Spleen (tissue), 11 donors: Measurements from ENCODE around the gene PARP6. TPM values are rescaled to one million over a fixed set of nuclear protein-coding genes. Genes with fewer than 3 reads are reported as not detected.
A peak's percentile ranks its signal among the peaks of the same experiment; 100 is the strongest.

Experiments
- DNase-seq: peaks from one replicate; pipeline ENCODE4 v3.0.0-alpha.2; 2020
- H3K27ac ChIP-seq, 8 donors: fragments of 200-600 bp; sonication (generic) in 7 of 8; 1 replicate in 4 of 8; 2 replicates in 4 of 8; pipeline versions ENCODE4 v1.5.0 to v1.8.0; 2016 to 2021; ENCODE audit warnings: inconsistent platforms in 4 of 8, mild to moderate bottlenecking in 4 of 8, moderate library complexity in 1 of 8
- H3K27me3 ChIP-seq, 7 donors: fragments of 200-600 bp; sonication (generic) in 6 of 7; replicated peaks in 1 of 7; 1 replicate in 4 of 7; 2 replicates in 3 of 7; pipeline versions ENCODE4 v1.5.0 to v1.8.0; 2016 to 2021; ENCODE audit warnings: inconsistent platforms in 3 of 7, mild to moderate bottlenecking in 1 of 7
- H3K36me3 ChIP-seq, 6 donors: fragments of 200-600 bp; sonication (generic) in 5 of 6; 1 replicate in 4 of 6; 2 replicates in 2 of 6; pipeline versions ENCODE4 v1.5.0 to v1.8.0; 2016 to 2021; ENCODE audit warnings: inconsistent platforms in 2 of 6
- H3K4me1 ChIP-seq, 6 donors: fragments of 200-600 bp; sonication (generic) in 5 of 6; 1 replicate in 3 of 6; 2 replicates in 3 of 6; pipeline versions ENCODE4 v1.5.0 to v1.8.0; 2016 to 2021; ENCODE audit warnings: inconsistent platforms in 3 of 6
- H3K4me3 ChIP-seq, 8 donors: fragments of 200-600 bp; sonication (generic) in 7 of 8; 1 replicate in 4 of 8; 2 replicates in 4 of 8; pipeline versions ENCODE4 v1.5.0 to v1.8.0; 2016 to 2021; ENCODE audit warnings: inconsistent platforms in 4 of 8, mild to moderate bottlenecking in 4 of 8, moderate library complexity in 2 of 8
- H3K9me3 ChIP-seq, 8 donors: fragments of 200-600 bp; sonication (generic) in 7 of 8; 1 replicate in 4 of 8; 2 replicates in 4 of 8; pipeline versions ENCODE4 v1.5.0 to v1.8.0; 2016 to 2021; ENCODE audit warnings: inconsistent platforms in 4 of 8
- POLR2A ChIP-seq, 3 donors: fragments of 450-650 bp; IDR thresholded peaks; one replicate each; pipeline ENCODE4 v1.5.1; 2017; ENCODE audit warnings: antibody characterized with exemption in 3 of 3, mild to moderate bottlenecking in 1 of 3
- POLR2AphosphoS5 ChIP-seq, 3 donors: sonication (generic); formaldehyde crosslinking; IDR thresholded peaks; one replicate each; pipeline ENCODE4 v1.5.1; 2017; ENCODE audit warnings: antibody characterized with exemption in 3 of 3
- WGBS, 5 donors: extraction: QIAGEN DNeasy Blood & Tissue Kit in 3 of 5; methylation state at CpG; one replicate each; pipeline versions ENCODE4 v1.1.5 to v1.1.7; 2013 to 2018; 5-methylcytosine and 5-hydroxymethylcytosine counted together
- intact Hi-C: fragments of 100-400 bp; cut with DNase I; formaldehyde crosslinking; loops from one replicate; pipeline ENCODE4 v1.15.0; 2023; ENCODE audit warnings: low total_unique reads
- polyA plus RNA-seq, 3 donors: library from polyadenylated mRNA; stranded (reverse); fragments of 200-250 nt; gene quantifications; one replicate each; pipeline ENCODE4 v1.2.1, GENCODE V29; 2013
- total RNA-seq, 7 donors: library from RNA; depleted of rRNA in 3 of 7; stranded (reverse); fragments of >200 nt in 3 of 7; fragmentation: NEBNext Ultra II Directional in 4 of 7; extraction: Animal tissue kit (Norgen Biotek cat#: 25700) in 4 of 7; gene quantifications; one replicate each; pipeline versions ENCODE4 v1.1.0 to v1.2.1, GENCODE V29; 2016 to 2021
- TF ChIP-seq, protein P1 (sequence below), 11 experiments: fragments of 200-600 bp in 7 of 11; fragments of 450-650 bp in 4 of 11; sonication (generic) in 4 of 11; IDR thresholded peaks in 8 of 11; conservative IDR thresholded peaks in 3 of 11; 1 replicate in 7 of 11; 2 replicates in 4 of 11; pipeline versions ENCODE4 v1.4.0 to v1.8.0; 2016 to 2021; ENCODE audit warnings: antibody characterized with exemption in 11 of 11, inconsistent platforms in 4 of 11, mild to moderate bottlenecking in 1 of 11
- donor health status: healthy with polysubstance abuse.
- donor health status: DM: no; HTN: no; CAD: no; lungs with moderate emphysema.
- donor health status: DM: no; HTN: no; CAD: no.
- donor health status: Bipolar disorder and iron deficiency.
- donor health status: healthy.
- donor health status: DM: no; HTN: no; CAD: no.
- donor health status: DM: yes; HTN: yes; CAD: no.

The PARP6 gene
- total and polyA plus RNA-seq, 10 donors = 43.9 to 99.5 (median 69.1) TPM

GRCh38 chr15:72312605-72313447 is 40.5 kb upstream of the PARP6 start:
- Histone ChIP-seq H3K4me3 (no peak overlapping the region), H3K36me3 (no peaks in the 10 kb centered on the region), H3K4me1 (no peaks in the 10 kb centered on the region), H3K27me3 (no peaks in the 10 kb centered on the region), H3K9me3 (no peaks in the 10 kb centered on the region), H3K27ac (no peak overlapping the region)
- 55 to 73% (median 59%) methylated on average over 2 of the region's 2 CpGs for WGBS, 5 donors
- TF ChIP-seq POLR2AphosphoS5 (IDR thresholded peaks at IDR 0.05) = peak in 2 of 3 donors; percentile 37 to 43
- TF ChIP-seq, protein P1, sequence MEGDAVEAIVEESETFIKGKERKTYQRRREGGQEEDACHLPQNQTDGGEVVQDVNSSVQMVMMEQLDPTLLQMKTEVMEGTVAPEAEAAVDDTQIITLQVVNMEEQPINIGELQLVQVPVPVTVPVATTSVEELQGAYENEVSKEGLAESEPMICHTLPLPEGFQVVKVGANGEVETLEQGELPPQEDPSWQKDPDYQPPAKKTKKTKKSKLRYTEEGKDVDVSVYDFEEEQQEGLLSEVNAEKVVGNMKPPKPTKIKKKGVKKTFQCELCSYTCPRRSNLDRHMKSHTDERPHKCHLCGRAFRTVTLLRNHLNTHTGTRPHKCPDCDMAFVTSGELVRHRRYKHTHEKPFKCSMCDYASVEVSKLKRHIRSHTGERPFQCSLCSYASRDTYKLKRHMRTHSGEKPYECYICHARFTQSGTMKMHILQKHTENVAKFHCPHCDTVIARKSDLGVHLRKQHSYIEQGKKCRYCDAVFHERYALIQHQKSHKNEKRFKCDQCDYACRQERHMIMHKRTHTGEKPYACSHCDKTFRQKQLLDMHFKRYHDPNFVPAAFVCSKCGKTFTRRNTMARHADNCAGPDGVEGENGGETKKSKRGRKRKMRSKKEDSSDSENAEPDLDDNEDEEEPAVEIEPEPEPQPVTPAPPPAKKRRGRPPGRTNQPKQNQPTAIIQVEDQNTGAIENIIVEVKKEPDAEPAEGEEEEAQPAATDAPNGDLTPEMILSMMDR (IDR thresholded peaks at IDR 0.05 in 8 of 11, conservative IDR thresholded peaks at IDR 0.05 in 3 of 11) = peak; percentile 40 to 80 (median 70)
- no peak for TF ChIP-seq POLR2A (IDR thresholded peaks at IDR 0.05)
- DNase-seq = peak; percentile 86
- intact Hi-C loops = no loop called here

GRCh38 chr15:72307026-72307425 is 34.7 kb upstream of the PARP6 start:
- peaks cover 0 to 3% (median 0%) of the 10 kb centered on the region in 6 donors for H3K4me1 ChIP-seq
- H3K4me3 ChIP-seq = no peak overlapping the region
- H3K36me3 ChIP-seq = peaks cover 0 to 14% (median 0%) of the 10 kb centered on the region in 6 donors
- 61 to 80% (median 71%) methylated on average over 5 of the region's 5 CpGs for WGBS, 5 donors
- H3K9me3 ChIP-seq = no peaks in the 10 kb centered on the region
- H3K27ac ChIP-seq = no peak overlapping the region
- intact Hi-C loops = no loop called here
- no peak for DNase-seq
- TF ChIP-seq POLR2A (IDR thresholded peaks at IDR 0.05) (no peak), POLR2AphosphoS5 (IDR thresholded peaks at IDR 0.05) (no peak)
- TF ChIP-seq, protein P1 (IDR thresholded peaks at IDR 0.05 in 8 of 11, conservative IDR thresholded peaks at IDR 0.05 in 3 of 11) = no peak
- H3K27me3 ChIP-seq = no peaks in the 10 kb centered on the region

DNA sequence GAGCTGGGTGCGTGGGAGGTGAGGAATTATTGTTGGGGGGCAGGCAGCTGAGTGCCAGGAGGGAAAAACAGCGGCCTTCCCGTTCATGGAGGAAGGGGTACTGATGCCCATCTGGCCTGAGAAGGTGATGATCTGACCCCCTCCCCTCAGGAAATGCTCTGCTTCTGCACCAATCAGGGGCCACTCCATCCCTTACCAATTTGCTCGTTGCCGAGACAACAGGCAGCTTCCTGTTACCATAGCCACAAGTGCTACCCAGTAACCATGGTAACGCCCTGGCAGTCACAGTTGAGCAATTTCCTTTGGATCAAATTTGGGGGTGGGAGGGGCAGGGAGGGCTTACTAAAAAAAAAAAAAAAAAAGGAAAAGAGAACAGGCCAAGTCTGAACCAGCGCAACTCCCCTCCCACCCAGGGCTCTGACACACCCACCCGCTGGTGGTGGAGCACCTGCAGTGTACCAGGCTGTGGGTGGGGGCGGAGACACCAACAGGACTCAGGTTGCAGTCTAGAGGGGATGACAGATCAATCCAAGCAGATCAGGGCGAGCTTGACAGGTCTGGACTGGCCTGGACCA is 33.9 kb upstream of the PARP6 start:
- WGBS, 5 donors = 39 to 55% (median 42%) methylated on average over 10 of the region's 10 CpGs
- DNase-seq = no peak

More for the DNA sequence above, 33.9 kb upstream of the PARP6 start:
- no peak overlapping the region for H3K27ac ChIP-seq
- peaks cover 0 to 3% (median 0%) of the 10 kb centered on the region in 6 donors for H3K4me1 ChIP-seq
- no peak for TF ChIP-seq POLR2A (IDR thresholded peaks at IDR 0.05)
- TF ChIP-seq POLR2AphosphoS5 (IDR thresholded peaks at IDR 0.05) = no peak
- TF ChIP-seq, protein P1 (IDR thresholded peaks at IDR 0.05 in 8 of 11, conservative IDR thresholded peaks at IDR 0.05 in 3 of 11) = no peak
- intact Hi-C loops = no loop called here
- no peaks in the 10 kb centered on the region for H3K9me3 ChIP-seq
- H3K36me3 ChIP-seq = peaks cover 0 to 15% (median 0%) of the 10 kb centered on the region in 6 donors
- no peak overlapping the region for H3K4me3 ChIP-seq
- no peaks in the 10 kb centered on the region for H3K27me3 ChIP-seq
